ENCODE data around the gene HPCA. TPM values are rescaled to one million over a fixed set of nuclear protein-coding genes. Genes with fewer than 3 reads are reported as not detected.
A peak's percentile ranks its signal among the peaks of the same experiment; 100 is the strongest.

Gene HPCA
- total RNA-seq, 6 experiments from 2014 or later = not detected

GRCh38 chr1:32877211-32878110 is 8.8 kb upstream of the HPCA start:
- H3K36me3 ChIP-seq = no peaks in the 10 kb centered on the region
- intact Hi-C loops (cut with DNase I) = loop anchor here in 1 of 2 donors (5.0 to 10.0 kb wide), 2 partner anchors 173 to 210 kb away; partner anchors contain the start of gene SYNC
- TF ChIP-seq POLR2A (IDR thresholded peaks at IDR 0.05) (no peak), CTCF (IDR thresholded peaks at IDR 0.05) (no peak)
- no peaks in the 10 kb centered on the region for H3K9me3 ChIP-seq
- H3K27me3 ChIP-seq = no peaks in the 10 kb centered on the region
- H3K4me1 ChIP-seq = no peaks in the 10 kb centered on the region
- WGBS (ENCODE audit: insufficient coverage, low coverage, low lambda C conversion rate, missing lambda C conversion rate) = 60% methylated on average over 7 of the region's 13 CpGs
- no peak overlapping the region for H3K27ac ChIP-seq
- no peak overlapping the region for H3K4me3 ChIP-seq
- peak; percentile 54 to 80 (median 72) for DNase-seq
- ATAC-seq = peak; percentile 28 to 70 (median 62)

GRCh38 chr1:32878183-32878582 is 8.1 kb upstream of the HPCA start:
- Histone ChIP-seq H3K27me3 (no peaks in the 10 kb centered on the region), H3K4me3 (no peak overlapping the region), H3K9me3 (no peaks in the 10 kb centered on the region), H3K36me3 (no peaks in the 10 kb centered on the region), H3K27ac (no peak overlapping the region), H3K4me1 (no peaks in the 10 kb centered on the region)
- intact Hi-C loops (cut with DNase I) = loop anchor here in 1 of 2 donors (5.0 to 10.0 kb wide), 2 partner anchors 173 to 209 kb away; partner anchors contain the start of gene SYNC
- TF ChIP-seq CTCF (IDR thresholded peaks at IDR 0.05) (no peak), POLR2A (IDR thresholded peaks at IDR 0.05) (no peak)
- DNase-seq (no peak), ATAC-seq (peak in 3 of 4 donors; percentile 5 to 45 (median 43))
- WGBS (ENCODE audit: insufficient coverage, low coverage, low lambda C conversion rate, missing lambda C conversion rate) = 20% methylated on average over 1 of the region's 6 CpGs

GRCh38 chr1:32878637-32879041 is 7.7 kb upstream of the HPCA start:
- no peaks in the 10 kb centered on the region for H3K36me3 ChIP-seq
- no peaks in the 10 kb centered on the region for H3K27me3 ChIP-seq
- H3K4me1 ChIP-seq = no peaks in the 10 kb centered on the region
- no peak overlapping the region for H3K27ac ChIP-seq
- no peak for DNase-seq
- intact Hi-C loops (cut with DNase I) = loop anchor here in 1 of 2 donors (5.0 to 10.0 kb wide), 2 partner anchors 174 to 209 kb away; partner anchors contain the start of gene SYNC
- no peak for TF ChIP-seq POLR2A (IDR thresholded peaks at IDR 0.05)
- no peak for TF ChIP-seq CTCF (IDR thresholded peaks at IDR 0.05)
- H3K9me3 ChIP-seq = no peaks in the 10 kb centered on the region
- WGBS (ENCODE audit: insufficient coverage, low coverage, low lambda C conversion rate, missing lambda C conversion rate) = 80% methylated on average over 1 of the region's 5 CpGs
- no peak overlapping the region for H3K4me3 ChIP-seq
- ATAC-seq = no peak

- intact Hi-C loops (cut with DNase I) = no loop called here
- Histone ChIP-seq H3K27me3 (peaks cover 0 to 5% of the 10 kb centered on the region in 2 donors), H3K27ac (no peak overlapping the region), H3K36me3 (no peaks in the 10 kb centered on the region), H3K4me3 (no peak overlapping the region), H3K4me1 (no peaks in the 10 kb centered on the region), H3K9me3 (no peaks in the 10 kb centered on the region)
- ATAC-seq = no peak
- 85% methylated on average over 4 of the region's 5 CpGs for WGBS (ENCODE audit: insufficient coverage, low coverage, low lambda C conversion rate, missing lambda C conversion rate)
- no peak for DNase-seq
- no peak for TF ChIP-seq POLR2A (IDR thresholded peaks at IDR 0.05)
- TF ChIP-seq CTCF (IDR thresholded peaks at IDR 0.05) = no peak
These were observed 5.0 kb upstream of the HPCA start for GRCh38 chr1:32881291-32881690.
